HG02678 (cell line): ENCODE results near the gene FTO.
"Not testable (repeated sequence)": the region's sequence is repeated elsewhere in the genome, so short reads cannot be mapped to it uniquely, and the experiment has no call there.

ENCODE experiments used
- ATAC-seq: cut with Tn5 transposase; IDR thresholded peaks from one replicate; pipeline ENCODE4 v1.9.1; 2021; ENCODE audit warnings: mild to moderate bottlenecking, moderate library complexity; ENCODE audit not compliant: unreplicated experiment

Gene FTO

GRCh38 chr16:54165912-54166865 is 462.2 kb downstream of the FTO start:
- ATAC-seq, result no peak

- ATAC-seq, result no peak
Observed at GRCh38 chr16:54169112-54169511, 465.2 kb downstream of the FTO start.

- ATAC-seq, result no peak
Observed at GRCh38 chr16:54171626-54172537, 467.9 kb downstream of the FTO start.

GRCh38 chr16:54173490-54173889 is 469.5 kb downstream of the FTO start:
- no peak for ATAC-seq

- ATAC-seq, result no peak
Observed at GRCh38 chr16:54174201-54174600, 470.2 kb downstream of the FTO start.

- no peak for ATAC-seq
Observed at GRCh38 chr16:54174750-54175149, 470.8 kb downstream of the FTO start.

GRCh38 chr16:54175169-54175551 is 471.2 kb downstream of the FTO start:
- no peak for ATAC-seq

GRCh38 chr16:54175552-54176375 is 471.8 kb downstream of the FTO start:
- no peak for ATAC-seq

- no peak for ATAC-seq
Observed at GRCh38 chr16:54176376-54176901, 472.5 kb downstream of the FTO start.

- ATAC-seq, result no peak
Observed at GRCh38 chr16:54177052-54177861, 473.3 kb downstream of the FTO start.

- no peak for ATAC-seq
Observed at GRCh38 chr16:54177862-54178477, 474.0 kb downstream of the FTO start.

GRCh38 chr16:54178478-54178976 is 474.6 kb downstream of the FTO start:
- no peak for ATAC-seq

- ATAC-seq, result no peak
Observed at GRCh38 chr16:54180421-54181359, 476.7 kb downstream of the FTO start.

- not testable (repeated sequence) for ATAC-seq
Observed at GRCh38 chr16:54181683-54182329, 477.9 kb downstream of the FTO start.

- ATAC-seq, result no peak
Observed at GRCh38 chr16:54185045-54185444, 481.1 kb downstream of the FTO start.

GRCh38 chr16:54191163-54191562 is 487.2 kb downstream of the FTO start:
- no peak for ATAC-seq

- no peak for ATAC-seq
Observed at GRCh38 chr16:54191592-54191991, 487.6 kb downstream of the FTO start.
